Measurements from ENCODE around the gene GRIN3A.

GRIN3A gene

GRCh38 chr9:101706997-101707396 lies 31.4 kb downstream of the GRIN3A start:
- FAIRE-seq: no peak
- DNase-seq (ENCODE audit: extremely low spot score, insufficient read length, low read depth): no peak

- no peak for DNase-seq (ENCODE audit: extremely low spot score, insufficient read length, low read depth)
- no peak for FAIRE-seq
Observed at GRCh38 chr9:101706261-101706798, 32.1 kb downstream of the GRIN3A start.

GRCh38 chr9:101705135-101705661 lies 33.2 kb downstream of the GRIN3A start:
- DNase-seq (ENCODE audit: extremely low spot score, insufficient read length, low read depth) (no peak), FAIRE-seq (no peak)

GRCh38 chr9:101702257-101702656 lies 36.2 kb downstream of the GRIN3A start:
- FAIRE-seq (no peak), DNase-seq (ENCODE audit: extremely low spot score, insufficient read length, low read depth) (no peak)

- no peak for DNase-seq (ENCODE audit: extremely low spot score, insufficient read length, low read depth)
- no peak for FAIRE-seq
Observed at GRCh38 chr9:101693546-101694336, 44.7 kb downstream of the GRIN3A start.

GRCh38 chr9:101691657-101692056 lies 46.8 kb downstream of the GRIN3A start:
- FAIRE-seq (no peak), DNase-seq (ENCODE audit: extremely low spot score, insufficient read length, low read depth) (no peak)

- DNase-seq (ENCODE audit: extremely low spot score, insufficient read length, low read depth): no peak
- no peak for FAIRE-seq
Observed at GRCh38 chr9:101689039-101689438, 49.4 kb downstream of the GRIN3A start.

GRCh38 chr9:101684665-101685064 lies 53.8 kb downstream of the GRIN3A start:
- DNase-seq (ENCODE audit: extremely low spot score, insufficient read length, low read depth) (no peak), FAIRE-seq (no peak)

- FAIRE-seq: no peak
- no peak for DNase-seq (ENCODE audit: extremely low spot score, insufficient read length, low read depth)
Observed at GRCh38 chr9:101683236-101683635, 55.2 kb downstream of the GRIN3A start.

- DNase-seq (ENCODE audit: extremely low spot score, insufficient read length, low read depth): no peak
- FAIRE-seq: no peak
Observed at GRCh38 chr9:101677861-101678260, 60.6 kb downstream of the GRIN3A start.

- FAIRE-seq: no peak
- DNase-seq (ENCODE audit: extremely low spot score, insufficient read length, low read depth): no peak
Observed at GRCh38 chr9:101675341-101675740, 63.1 kb downstream of the GRIN3A start.

GRCh38 chr9:101674165-101674564 lies 64.3 kb downstream of the GRIN3A start:
- DNase-seq (ENCODE audit: extremely low spot score, insufficient read length, low read depth): no peak
- no peak for FAIRE-seq

GRCh38 chr9:101673642-101674041 lies 64.8 kb downstream of the GRIN3A start:
- no peak for FAIRE-seq
- DNase-seq (ENCODE audit: extremely low spot score, insufficient read length, low read depth): no peak

- DNase-seq (ENCODE audit: extremely low spot score, insufficient read length, low read depth): no peak
- FAIRE-seq: no peak
Observed at GRCh38 chr9:101671567-101671966, 66.9 kb downstream of the GRIN3A start.

GRCh38 chr9:101668421-101668820 lies 70.0 kb downstream of the GRIN3A start:
- DNase-seq (ENCODE audit: extremely low spot score, insufficient read length, low read depth) (no peak), FAIRE-seq (no peak)

GRCh38 chr9:101664453-101664852 lies 74.0 kb downstream of the GRIN3A start:
- no peak for DNase-seq (ENCODE audit: extremely low spot score, insufficient read length, low read depth)
- no peak for FAIRE-seq

GRCh38 chr9:101652601-101653175 lies 85.8 kb downstream of the GRIN3A start:
- FAIRE-seq (no peak), DNase-seq (ENCODE audit: extremely low spot score, insufficient read length, low read depth) (no peak)

- DNase-seq (ENCODE audit: extremely low spot score, insufficient read length, low read depth) (no peak), FAIRE-seq (no peak)
Observed at GRCh38 chr9:101650142-101650541, 88.3 kb downstream of the GRIN3A start.

GRCh38 chr9:101648493-101648892 lies 90.0 kb downstream of the GRIN3A start:
- no peak for DNase-seq (ENCODE audit: extremely low spot score, insufficient read length, low read depth)
- FAIRE-seq: no peak

GRCh38 chr9:101639785-101640665 lies 98.4 kb downstream of the GRIN3A start:
- DNase-seq (ENCODE audit: extremely low spot score, insufficient read length, low read depth) (no peak), FAIRE-seq (no peak)
